HEK293T (cell line): ENCODE measurements around the gene VAV3.

ENCODE experiments used
- BHLHE40 ChIP-seq: fragments of 450-650 bp; IDR thresholded peaks from 2 replicates; pipeline ENCODE4 v1.6.1; 2016; ENCODE audit warnings: mild to moderate bottlenecking, moderate library complexity, borderline replicate concordance
- FOXA1 ChIP-seq: fragments of 450-650 bp; IDR thresholded peaks from 2 replicates; pipeline ENCODE4 v1.6.1; 2016; ENCODE audit warnings: mild to moderate bottlenecking
- LEF1 ChIP-seq: fragments of 450-650 bp; IDR thresholded peaks from 2 replicates; pipeline ENCODE4 v1.6.1; 2017; ENCODE audit warnings: mild to moderate bottlenecking, borderline replicate concordance
- PKNOX1 ChIP-seq: fragments of 450-650 bp; IDR thresholded peaks from 2 replicates; pipeline ENCODE4 v1.6.1; 2016
- SUZ12 ChIP-seq: fragments of 450-650 bp; IDR thresholded peaks from 2 replicates; pipeline ENCODE4 v1.6.1; 2016; ENCODE audit warnings: mild to moderate bottlenecking
- TARDBP ChIP-seq: fragments of 450-650 bp; IDR thresholded peaks from 2 replicates; pipeline ENCODE4 v1.6.1; 2016

GRCh38 chr1:107653005-107653404 is 312.0 kb downstream of the VAV3 start:
- TF ChIP-seq LEF1 (no peak), SUZ12 (no peak), PKNOX1 (no peak), BHLHE40 (no peak), FOXA1 (no peak), TARDBP (no peak)
